HG02970 (cell line): ENCODE measurements around the gene NOS1.

Source experiments
- ATAC-seq: cut with Tn5 transposase; IDR thresholded peaks from one replicate; pipeline ENCODE4 v1.9.1; 2021; ENCODE audit warnings: mild to moderate bottlenecking, moderate library complexity, moderate number of reproducible peaks; ENCODE audit not compliant: unreplicated experiment, low FRiP score

The NOS1 gene

DNA sequence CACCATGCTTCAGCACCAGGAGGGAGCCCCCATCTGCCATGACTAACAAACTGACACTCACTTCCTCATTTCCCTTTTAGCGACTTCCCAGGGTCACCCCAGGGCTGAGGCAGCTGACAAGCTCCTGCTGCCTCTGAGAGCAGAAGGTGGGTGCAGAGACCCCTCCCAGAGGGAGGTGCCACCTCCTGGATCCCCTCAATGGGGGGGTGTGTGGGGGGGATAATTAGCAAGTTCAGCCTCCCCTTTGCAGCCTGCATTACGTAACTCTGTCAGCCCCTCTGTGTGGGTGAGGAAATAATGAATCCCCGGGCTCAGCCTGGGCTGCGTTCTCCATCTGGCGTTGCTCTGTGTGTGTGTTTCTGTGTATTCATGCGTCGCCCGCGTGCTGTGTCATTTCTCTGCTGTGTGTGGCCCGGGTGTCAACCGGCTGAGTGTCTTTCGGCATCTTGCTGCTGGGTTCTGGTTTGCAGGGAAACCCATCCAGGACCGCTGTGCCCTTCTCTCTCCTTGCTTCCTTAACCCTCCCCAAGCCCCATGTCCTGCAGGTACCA lies 28.0 kb downstream of the NOS1 start:
- ATAC-seq, result no peak

DNA sequence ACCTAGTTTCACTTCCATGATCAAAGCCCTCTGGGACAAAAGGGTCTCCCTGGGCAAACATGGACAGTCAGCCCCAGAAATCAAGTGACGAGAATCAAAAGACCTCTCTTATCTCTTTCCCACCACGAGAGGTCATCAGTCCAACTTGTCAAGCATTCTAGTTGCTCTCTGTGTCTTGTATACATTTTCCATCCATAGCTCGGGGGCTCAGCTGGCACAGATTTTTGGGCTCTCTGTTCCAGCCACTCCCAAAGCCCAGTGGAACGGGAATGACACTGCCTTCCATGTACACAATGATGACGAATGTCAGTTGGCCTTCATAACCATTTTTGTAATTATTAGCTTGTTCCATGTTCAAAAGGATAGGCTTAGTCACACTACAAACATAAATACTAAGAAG lies 29.7 kb downstream of the NOS1 start:
- ATAC-seq, result no peak

DNA sequence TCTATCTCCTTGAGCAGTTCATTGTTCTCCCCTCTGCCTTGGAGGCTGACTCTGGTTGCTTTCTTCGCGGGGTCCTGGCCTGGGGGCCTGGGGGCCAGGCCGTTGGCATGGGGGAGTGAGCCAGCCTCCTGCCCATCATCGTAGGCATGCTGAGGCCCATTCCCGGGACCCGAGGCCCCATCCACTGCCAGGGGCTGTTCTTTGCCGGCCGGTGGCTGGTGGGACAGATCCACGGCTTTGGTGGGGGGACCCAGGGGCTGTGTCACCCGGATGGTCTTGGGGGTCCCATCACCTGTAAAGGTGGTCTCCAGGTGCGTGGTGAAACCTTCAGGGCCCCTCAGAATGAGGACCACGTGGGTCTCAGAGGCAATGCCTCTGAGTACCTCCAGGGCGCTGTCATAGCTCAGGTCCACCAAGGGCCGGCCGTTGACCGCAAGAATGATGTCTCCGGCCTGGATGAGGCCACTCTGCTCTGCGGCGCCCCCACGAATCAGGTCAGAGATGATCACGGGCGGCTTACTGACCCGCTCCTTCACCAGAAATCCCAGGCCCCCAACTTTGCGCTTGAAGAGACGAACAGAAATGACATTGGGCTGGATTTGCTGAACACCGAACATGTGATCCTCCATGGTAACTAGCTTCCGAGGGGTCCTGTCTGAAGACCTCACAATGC lies 30.8 kb downstream of the NOS1 start:
- no peak for ATAC-seq

GRCh38 chr12:117329756-117330155 lies 31.7 kb downstream of the NOS1 start:
- ATAC-seq, result no peak

DNA sequence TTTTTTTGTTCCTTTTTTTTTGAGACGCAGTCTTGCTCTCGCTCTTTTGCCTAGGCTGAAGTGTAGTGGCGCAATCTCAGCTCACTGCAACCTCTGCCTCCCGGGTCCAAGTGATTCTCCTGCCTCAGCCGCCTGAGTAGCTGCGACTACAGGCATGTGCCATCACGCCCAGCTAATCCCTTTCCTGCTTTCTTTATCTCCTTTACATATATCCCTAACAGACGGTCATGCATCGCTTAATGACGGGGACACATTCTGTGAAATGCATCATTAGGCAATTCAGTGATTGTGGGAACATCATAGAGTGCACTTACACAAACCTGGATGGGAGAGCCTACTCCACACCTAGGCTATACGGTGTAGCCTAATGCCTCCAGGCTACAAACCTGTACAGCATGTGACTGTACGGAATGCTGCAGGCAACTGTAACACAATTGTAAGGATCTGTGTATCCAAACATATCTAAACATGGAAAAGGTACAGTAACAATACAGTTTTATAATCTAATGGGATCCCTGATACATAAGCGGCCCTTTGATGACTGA lies 32.8 kb downstream of the NOS1 start:
- no peak for ATAC-seq

- ATAC-seq, result no peak
Measured at GRCh38 chr12:117322428-117322827, 39.0 kb downstream of the NOS1 start.

DNA sequence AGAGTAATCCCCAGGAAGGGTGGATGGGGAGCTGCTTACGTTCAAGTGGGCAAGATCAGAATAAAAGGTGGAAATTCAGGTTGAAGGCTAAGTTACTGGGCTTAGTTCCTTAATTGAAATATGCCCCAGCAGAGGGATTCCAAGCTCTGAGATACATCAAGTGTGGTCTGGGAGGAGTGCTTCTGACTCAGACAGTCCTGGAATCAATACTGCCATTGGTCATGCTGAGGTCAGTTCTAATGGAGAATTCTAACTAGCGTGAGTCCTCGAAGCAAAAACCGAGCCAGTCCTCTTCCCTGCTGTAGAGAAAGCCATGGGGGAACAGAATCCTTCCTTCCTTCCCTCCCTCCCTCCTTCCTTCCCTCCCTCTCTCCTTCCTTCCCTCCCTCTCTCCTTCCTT lies 39.9 kb downstream of the NOS1 start:
- no peak for ATAC-seq

DNA sequence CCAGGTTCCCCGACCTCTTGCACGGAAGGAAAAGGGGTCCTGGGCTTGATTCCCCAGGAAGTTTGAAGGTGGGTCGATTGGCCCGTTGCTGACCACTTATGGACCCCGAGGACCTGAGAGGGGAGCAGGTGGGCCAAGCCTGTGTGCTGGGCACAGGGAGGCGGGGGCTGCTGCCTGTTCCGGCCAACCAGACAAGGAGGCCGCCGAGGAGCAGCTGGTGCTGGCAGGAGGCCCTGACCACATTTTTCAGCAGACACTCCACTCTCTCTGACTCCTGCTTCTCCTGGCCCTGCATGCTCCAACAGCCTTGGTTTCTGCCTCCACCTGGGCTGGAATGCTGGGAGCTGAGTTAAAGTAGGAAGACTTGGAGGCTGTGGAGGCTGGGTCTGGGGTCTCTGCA lies 42.8 kb downstream of the NOS1 start:
- ATAC-seq, result no peak

GRCh38 chr12:117316336-117316735 lies 45.1 kb downstream of the NOS1 start:
- ATAC-seq, result no peak

GRCh38 chr12:117313926-117314325 lies 47.5 kb downstream of the NOS1 start:
- no peak for ATAC-seq

- no peak for ATAC-seq
Measured at GRCh38 chr12:117312770-117313169, 48.7 kb downstream of the NOS1 start.

GRCh38 chr12:117309276-117309925 lies 52.0 kb downstream of the NOS1 start:
- no peak for ATAC-seq

DNA sequence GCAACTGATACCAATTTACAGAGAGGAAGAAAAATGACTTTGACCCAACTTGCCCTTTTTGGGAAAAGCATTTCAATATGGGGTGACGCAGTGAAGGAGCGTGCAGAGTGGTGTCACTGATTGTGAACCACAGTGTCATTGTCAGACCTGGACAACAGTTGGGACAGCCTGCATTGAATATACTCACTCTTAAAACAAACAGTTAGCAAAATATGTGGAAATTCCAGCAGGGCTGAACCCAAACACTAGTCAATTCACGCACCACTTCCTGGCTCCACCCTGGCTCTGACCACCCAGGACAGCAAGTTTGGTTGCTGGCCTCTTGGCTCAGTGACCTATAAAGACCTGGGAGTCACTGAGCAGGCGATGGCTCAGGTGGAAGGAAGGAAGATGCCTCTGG lies 61.3 kb downstream of the NOS1 start:
- ATAC-seq, result no peak

- no peak for ATAC-seq
Measured at GRCh38 chr12:117298648-117299225, 62.7 kb downstream of the NOS1 start.

- ATAC-seq, result no peak
Measured at GRCh38 chr12:117298191-117298590, 63.2 kb downstream of the NOS1 start.

GRCh38 chr12:117294189-117294603 lies 67.2 kb downstream of the NOS1 start:
- ATAC-seq, result no peak

- ATAC-seq, result no peak
Measured at GRCh38 chr12:117293510-117293909, 67.9 kb downstream of the NOS1 start.

DNA sequence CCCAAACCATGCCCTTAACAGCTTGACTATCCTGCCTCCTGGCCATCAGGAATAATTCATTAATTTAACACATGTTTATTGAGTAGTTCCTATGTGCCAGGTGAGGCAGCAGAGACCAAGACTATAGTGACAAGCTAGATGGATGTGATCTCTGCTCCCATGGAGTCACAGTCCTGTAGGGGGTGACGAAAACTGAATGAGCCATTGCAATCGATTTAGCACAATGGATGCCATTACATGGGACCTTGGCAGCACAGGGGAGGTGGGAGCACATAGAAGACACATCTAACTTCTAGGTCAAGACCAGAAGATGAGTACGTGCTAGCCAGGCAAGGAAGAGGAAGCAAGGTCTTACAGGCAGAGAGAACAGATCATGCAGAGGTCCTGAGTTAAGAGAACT lies 68.7 kb downstream of the NOS1 start:
- no peak for ATAC-seq

DNA sequence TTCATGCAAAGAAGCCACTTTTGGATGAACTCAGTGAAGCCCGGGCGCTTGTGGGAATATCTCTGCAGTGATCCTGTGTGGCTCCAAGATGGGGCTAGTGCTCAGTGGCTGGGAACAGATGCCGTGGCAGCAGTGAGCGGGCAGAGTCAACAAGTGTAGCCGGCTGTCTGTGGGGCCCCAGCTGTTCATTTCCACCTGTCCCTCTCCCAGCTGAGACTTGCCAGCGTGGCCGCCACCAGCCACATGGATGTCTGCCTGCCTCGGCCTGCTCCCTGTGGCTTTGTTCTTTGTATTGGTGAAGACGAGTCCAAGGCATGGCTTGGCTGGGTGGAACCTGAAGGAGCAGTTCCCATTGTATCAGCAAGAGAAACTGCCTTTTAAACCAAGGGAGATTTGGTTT lies 77.3 kb downstream of the NOS1 start:
- no peak for ATAC-seq

DNA sequence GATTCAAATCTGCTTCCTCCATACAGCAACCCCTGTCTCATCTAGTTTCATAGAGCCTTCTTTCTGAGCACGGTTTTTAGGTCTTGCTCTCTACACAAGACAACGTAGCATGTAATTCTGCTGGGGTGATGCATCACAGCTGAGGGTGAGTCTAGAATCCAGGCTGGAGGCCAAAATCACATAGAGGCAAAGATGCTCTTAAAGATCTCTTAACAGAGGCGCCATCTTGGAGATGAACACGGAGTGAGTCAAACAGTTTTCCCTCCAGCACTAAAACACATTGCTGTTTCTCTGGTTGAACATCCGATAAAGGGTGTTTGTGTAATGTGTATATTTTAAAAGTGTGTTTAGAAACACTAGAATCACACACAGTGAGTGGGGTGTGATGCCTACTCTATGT lies 78.9 kb downstream of the NOS1 start:
- ATAC-seq, result no peak

DNA sequence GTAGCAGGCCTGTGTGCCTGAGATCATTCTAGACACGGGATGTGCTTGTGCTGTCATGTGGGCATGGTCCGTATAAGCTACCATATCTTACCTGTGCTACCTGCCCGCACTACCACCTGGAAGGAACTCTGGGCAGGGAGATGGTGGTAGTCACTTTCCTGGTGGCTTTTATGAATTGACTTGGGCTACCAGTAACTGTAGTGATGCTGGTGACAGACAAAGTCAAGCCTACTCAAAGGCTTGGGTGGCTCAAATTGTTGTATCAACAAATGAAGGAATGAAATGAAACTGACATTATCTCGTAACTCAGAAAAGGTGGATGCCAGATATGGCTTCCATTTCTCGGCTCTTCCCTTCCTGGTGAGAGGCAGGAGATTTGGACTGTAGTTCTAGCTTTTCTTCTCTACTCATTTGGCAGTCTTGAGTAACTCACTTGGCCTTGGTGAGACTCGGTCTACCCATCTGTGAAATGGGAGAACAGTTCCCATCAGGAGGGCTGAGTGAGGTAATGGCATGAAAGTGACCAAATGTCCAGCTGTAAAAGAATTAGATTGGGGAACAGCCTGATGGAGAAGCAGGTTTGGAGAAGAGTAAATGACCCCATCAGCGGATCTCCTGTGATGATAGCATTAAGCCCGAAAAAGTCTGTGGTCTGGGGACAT lies 81.3 kb downstream of the NOS1 start:
- no peak for ATAC-seq
